Jurkat, Clone E6-1 (cell line): ENCODE data around the gene CDC42EP5.
"Not testable (repeated sequence)": the region's sequence is repeated elsewhere in the genome, so short reads cannot be mapped to it uniquely, and the experiment has no call there.

Source experiments
- DNase-seq: peaks from one replicate; pipeline ENCODE4 v3.0.0-alpha.2; 2011; ENCODE audit warnings: low read depth, low spot score
- H3K4me3 ChIP-seq: 2 replicates; pipeline ENCODE4 v1.5.1; 2011; ENCODE audit warnings: mild to moderate bottlenecking, low read length, control low read depth, moderate library complexity

Gene CDC42EP5

GRCh38 chr19:54454781-54455675 lies 18.1 kb downstream of the CDC42EP5 start:
- H3K4me3 ChIP-seq: no peak overlapping the region
- DNase-seq: no peak

GRCh38 chr19:54453921-54454780 lies 18.9 kb downstream of the CDC42EP5 start:
- H3K4me3 ChIP-seq: no peak overlapping the region
- no peak for DNase-seq

DNA sequence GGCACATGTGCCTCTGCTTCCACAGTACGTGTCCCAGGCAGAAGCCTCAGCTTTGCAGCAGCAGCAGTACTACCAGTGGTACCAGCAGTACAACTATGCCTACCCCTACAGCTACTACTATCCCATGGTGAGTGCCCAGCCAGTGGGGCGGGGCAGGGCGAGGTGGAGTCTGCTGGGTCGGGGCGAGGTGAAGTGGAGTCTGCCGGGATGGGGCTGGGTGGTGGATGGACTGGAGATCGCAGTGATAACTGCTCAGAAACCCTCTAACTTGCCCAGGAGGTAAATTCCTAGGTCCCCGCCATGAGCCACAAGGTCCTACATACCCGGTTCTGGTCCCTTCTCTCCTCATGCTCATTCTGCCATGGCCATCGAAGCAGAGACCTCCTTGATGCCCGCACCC lies 20.5 kb downstream of the CDC42EP5 start:
- DNase-seq: no peak
- no peak overlapping the region for H3K4me3 ChIP-seq

DNA sequence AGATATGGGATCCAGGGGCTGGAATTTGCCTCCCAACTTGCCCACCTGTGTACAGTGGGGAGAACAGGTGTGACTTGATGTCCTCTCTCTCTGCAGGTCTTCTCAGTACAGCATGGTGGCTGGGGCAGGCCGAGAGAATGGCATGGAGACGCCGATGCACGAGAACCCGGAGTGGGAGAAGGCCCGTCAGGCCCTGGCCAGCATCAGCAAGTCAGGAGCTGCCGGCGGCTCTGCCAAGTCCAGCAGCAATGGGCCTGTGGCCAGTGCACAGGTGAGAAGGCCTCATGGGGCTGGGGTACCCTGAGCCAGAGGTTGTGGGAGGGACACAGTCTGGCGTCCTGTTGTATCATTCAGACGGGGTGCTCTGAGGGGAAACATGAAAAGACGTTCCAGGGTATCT lies 21.1 kb downstream of the CDC42EP5 start:
- H3K4me3 ChIP-seq: no peak overlapping the region
- no peak for DNase-seq

DNA sequence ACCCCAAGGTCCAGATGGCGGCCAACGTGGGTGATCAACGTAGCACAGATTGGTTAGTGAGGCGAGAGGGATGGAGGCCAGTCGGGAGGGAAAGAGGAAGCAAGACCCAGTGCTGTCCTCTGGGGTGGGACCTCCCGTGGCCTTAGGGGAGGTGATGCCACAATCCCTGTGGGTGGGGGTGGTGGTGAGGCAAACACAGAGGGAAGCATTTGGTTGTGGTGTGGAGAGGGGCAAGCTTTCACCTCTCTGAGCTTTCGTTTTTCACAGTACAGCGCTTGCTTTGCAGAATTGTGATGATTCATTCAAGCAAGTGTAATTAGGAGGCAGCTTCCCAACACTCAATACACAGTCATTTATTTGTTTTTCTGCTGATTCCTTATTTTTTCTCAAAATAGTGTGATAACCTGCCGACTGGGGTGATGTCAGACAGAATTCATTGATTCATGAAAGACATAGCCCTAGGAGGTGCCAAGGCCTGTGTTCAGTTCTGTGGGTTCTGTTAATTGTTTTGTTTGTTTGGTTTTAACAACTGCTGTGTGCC lies 21.7 kb downstream of the CDC42EP5 start:
- H3K4me3 ChIP-seq: no peak overlapping the region

GRCh38 chr19:54449701-54450069 lies 23.4 kb downstream of the CDC42EP5 start:
- no peak for DNase-seq
- H3K4me3 ChIP-seq: peak overlapping the region; percentile 98

More for the DNA sequence above, 21.7 kb downstream of the CDC42EP5 start:
- DNase-seq: no peak

DNA sequence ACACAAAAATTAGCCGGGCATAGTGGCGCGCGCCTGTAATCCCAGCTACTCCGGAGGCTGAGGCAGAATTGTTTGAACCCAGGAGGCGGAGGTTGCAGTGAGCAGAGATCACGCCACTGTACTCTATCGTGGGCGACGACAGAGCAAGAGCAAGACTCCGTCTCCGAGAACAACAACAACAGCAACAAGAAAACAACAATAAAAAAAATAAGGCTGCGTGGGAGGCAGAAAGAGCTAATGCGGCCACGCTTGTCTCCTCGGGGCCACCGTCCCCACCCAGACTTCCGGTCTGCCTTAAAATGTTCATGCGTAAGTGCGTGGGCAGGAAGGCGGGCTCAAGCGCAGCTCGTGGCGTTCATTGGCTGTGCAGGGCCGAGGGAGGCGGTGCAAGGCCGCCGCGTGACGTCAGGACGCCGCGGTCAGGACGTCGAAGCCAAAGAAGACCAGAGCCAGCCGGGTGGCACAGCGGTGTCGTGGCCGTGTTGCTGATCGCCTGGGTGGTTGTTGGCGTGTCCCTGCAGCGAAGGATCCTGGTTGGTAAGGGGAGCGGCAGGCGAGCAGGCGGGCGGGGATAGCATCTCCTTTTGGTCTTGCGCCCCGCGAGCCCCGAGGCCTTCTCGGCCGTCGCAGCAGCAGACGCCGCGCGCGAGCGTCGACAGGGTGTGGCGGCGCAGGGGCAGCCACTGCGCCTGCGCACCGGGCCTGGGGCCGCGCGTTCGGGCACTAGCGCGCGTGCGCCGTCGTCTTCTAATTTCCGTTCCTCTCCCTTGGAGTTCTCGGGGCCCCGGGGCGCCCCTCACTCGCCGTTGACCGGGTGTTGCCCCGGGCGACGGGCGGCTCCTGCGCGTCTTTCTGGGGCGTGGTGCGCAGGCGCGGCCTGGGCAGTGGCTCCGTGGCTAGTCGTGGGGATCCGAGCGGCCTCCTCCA lies 24.1 kb downstream of the CDC42EP5 start, which contains the start of gene LENG8:
TSS of gene LENG8 (plus strand) at position 426 of the 927 bp plus-strand sequence. CDS start 2,146 bp downstream, outside the sequence.
- peak within 1 kb of the TSS; percentile 98 for H3K4me3 ChIP-seq
- peak; percentile 96 for DNase-seq

GRCh38 chr19:54448040-54448773 lies 24.9 kb downstream of the CDC42EP5 start:
- no peak for DNase-seq
- peak overlapping the region; percentile 98 for H3K4me3 ChIP-seq

DNA sequence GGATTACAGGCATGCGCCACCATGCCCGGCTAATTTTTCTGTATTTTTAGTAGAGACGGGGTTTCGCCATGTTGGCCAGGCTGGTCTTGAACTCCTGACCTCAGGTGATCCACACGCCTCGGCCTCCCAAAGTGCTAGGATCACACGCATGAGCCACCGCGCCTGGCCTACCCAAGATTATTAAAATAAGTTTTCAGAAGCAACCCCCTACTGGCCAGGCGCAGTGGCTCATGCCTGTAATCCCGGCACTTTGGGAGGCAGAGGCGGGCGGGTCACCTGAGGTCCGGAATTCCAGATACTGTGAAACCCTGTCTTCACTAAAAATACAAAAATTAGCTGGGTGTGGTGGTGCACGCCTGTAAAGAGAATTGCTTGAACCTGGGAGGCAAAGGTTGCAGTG lies 26.7 kb downstream of the CDC42EP5 start:
- H3K4me3 ChIP-seq: not testable (repeated sequence)

GRCh38 chr19:54444737-54445136 lies 28.4 kb downstream of the CDC42EP5 start:
- no peak for DNase-seq
- H3K4me3 ChIP-seq: no peak overlapping the region

More for the DNA sequence above, 26.7 kb downstream of the CDC42EP5 start:
- DNase-seq: not testable (repeated sequence)

DNA sequence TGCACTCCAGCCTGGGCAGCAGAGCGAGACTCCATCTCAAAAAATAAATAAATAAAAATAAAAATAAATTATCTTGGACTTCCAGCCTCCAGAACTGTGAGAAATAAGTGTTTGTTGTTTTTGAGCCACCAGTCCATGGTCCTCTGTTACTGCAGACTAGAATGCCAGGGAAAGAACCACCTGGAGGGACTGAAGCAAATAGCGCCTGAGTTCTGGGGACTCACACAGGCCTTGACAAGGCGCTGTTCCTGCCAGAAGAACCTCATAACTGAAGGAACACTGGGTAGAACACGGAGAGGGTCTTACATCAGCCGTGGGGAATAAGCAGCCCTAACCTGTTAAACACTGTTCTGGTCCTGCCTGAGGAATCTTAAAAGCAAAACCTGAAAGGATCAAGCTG lies 32.5 kb downstream of the CDC42EP5 start:
- H3K4me3 ChIP-seq: no peak overlapping the region
- DNase-seq: no peak

- no peak for DNase-seq
- no peak overlapping the region for H3K4me3 ChIP-seq
These were observed 33.8 kb downstream of the CDC42EP5 start for GRCh38 chr19:54439174-54439851.

DNA sequence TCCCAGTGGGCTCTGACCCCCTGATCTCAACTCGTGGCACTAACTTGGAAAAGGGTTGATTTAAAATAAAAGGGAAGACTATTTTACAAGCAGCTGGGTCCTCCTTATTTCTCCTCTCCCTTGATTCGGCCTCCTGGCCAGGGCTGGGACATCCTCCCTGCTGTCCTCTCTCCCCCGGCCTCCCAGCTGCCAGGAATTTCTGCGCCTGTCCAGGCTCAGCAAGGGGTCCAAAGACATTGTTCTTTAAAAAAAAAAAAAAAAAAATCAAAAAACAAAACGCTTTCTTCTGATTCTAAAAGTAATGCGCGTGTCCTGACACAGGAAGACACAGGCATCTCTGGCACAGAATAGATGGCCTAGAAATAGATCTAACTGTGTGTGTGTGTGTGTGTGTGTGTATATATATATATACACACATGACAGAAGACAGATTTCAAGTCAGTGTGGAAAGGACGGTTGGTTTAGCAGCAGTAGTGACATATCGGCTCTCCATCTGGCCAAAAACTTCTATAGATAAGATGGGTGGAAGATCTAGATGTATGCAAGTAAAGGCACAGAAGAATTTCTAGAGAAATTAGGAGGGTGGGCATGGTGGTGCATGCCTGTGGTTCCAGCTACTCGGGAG lies 36.4 kb downstream of the CDC42EP5 start:
- no peak overlapping the region for H3K4me3 ChIP-seq

DNA sequence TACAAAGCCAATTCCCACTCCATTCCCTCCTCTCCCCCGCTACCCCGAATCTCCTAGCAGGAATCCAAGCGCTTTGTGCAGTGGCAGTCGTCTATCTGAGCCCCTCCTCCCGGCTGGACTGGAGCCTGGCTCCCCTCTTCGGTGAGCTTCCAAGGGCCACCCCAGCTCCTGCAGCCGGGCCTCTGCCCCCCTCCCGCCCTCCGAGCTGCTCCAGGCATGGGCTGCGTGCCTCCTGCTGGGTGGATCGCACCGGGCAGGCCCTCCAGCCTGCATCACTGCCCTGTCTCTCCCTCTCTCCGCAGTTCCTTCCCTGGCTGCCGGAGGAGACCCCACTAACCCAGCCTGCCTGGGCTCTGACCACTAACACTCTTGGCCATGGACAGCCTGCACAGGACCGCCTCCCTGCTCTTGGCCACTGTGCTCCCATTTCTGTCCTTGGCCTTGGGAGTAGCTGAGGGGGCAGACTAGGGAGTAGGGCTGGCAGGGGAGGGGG lies 37.0 kb downstream of the CDC42EP5 start:
- no peak overlapping the region for H3K4me3 ChIP-seq
- DNase-seq: no peak

More for the DNA sequence above, 36.4 kb downstream of the CDC42EP5 start:
- no peak for DNase-seq

- no peak overlapping the region for H3K4me3 ChIP-seq
- DNase-seq: no peak
These were observed 37.5 kb downstream of the CDC42EP5 start for GRCh38 chr19:54435551-54436016.

DNA sequence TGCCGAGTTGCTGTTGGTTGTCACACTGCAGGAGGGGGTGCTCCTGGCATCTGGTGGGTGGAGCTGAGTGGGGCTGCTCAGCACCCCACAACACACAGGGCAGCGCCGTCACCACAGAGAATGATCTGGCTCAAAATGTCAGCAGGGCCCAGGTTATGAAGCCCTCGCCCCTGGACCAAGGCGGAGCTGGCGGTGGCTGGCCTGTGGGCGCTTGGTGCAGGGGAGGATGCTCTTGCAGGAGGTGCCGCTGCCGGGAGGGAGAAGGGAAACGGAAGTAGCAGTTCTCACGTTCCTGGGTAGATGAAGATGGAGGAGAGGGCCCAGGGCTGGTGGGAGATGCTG lies 38.3 kb downstream of the CDC42EP5 start:
- DNase-seq: no peak
- no peak overlapping the region for H3K4me3 ChIP-seq
